AG04449 (cell line): ENCODE results near the gene TAPBP.
A peak's percentile ranks its signal among the peaks of the same experiment; 100 is the strongest.

ENCODE experiments used
- CTCF ChIA-PET: fragments of 350-600 bp; formaldehyde crosslinking; extraction: SDS; loops from one replicate; lab custom pipeline; 2021; ENCODE audit warnings: antibody characterized with exemption; lab: Yijun Ruan, JAX
- POLR2A ChIA-PET: fragments of 400-600, 350-600 bp; formaldehyde crosslinking; extraction: SDS; loops from one replicate; lab custom pipeline; 2020; ENCODE audit warnings: antibody characterized with exemption, inconsistent platforms; lab: Yijun Ruan, JAX
- DNase-seq: peaks from one replicate; pipeline ENCODE4 v3.0.0-alpha.2; 2010; ENCODE audit warnings: low read depth, low spot score
- H3K4me3 ChIP-seq: 2 replicates; pipeline ENCODE4 v1.5.1; 2011; ENCODE audit warnings: low read depth, mild to moderate bottlenecking, control low read depth, low read length
- CTCF ChIP-seq: IDR thresholded peaks from one replicate; pipeline ENCODE4 v1.5.1; 2011; ENCODE audit warnings: mild to moderate bottlenecking, moderate library complexity, low read length, control low read depth, inconsistent platforms; ENCODE audit not compliant: insufficient read depth; ENCODE audit errors: missing control alignments

Gene TAPBP

GRCh38 chr6:33333666-33334065, 19.8 kb upstream of the TAPBP start:
- CTCF ChIA-PET: interaction anchor here (1.6 kb wide), 1 partner anchor 11 kb away, joined by 5 read pairs; no protein-coding TSS in a partner anchor

DNA sequence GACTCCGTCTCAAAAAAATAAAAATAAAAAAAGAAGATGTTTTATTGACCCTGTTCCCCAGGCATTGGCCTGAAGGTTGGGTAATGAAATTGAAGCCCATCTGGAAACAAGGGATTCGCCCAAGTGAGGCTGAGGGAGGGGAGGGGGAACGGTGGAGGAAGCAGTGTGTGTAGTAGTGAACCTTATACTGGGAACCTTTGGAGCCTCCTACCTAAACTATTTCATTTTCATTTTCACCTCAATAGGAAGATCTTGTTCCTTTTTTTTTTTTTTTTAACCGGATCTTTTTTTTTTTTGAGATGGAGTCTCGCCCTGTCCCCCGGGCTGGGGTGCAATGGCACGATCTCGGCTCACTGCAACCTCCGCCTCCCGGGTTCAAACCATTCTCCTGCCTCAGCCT, 16.9 kb upstream of the TAPBP start:
- no peak overlapping the region for H3K4me3 ChIP-seq
- DNase-seq: no peak
- TF ChIP-seq CTCF: no peak
- CTCF ChIA-PET: interaction anchor here (1.2 kb wide), 1 partner anchor 13 kb away, joined by 3 read pairs; no protein-coding TSS in a partner anchor
- POLR2A ChIA-PET: no interaction called here

More at GRCh38 chr6:33333666-33334065, 19.8 kb upstream of the TAPBP start:
- H3K4me3 ChIP-seq: no peak overlapping the region
- TF ChIP-seq CTCF: no peak
- no peak for DNase-seq
- POLR2A ChIA-PET: no interaction called here

DNA sequence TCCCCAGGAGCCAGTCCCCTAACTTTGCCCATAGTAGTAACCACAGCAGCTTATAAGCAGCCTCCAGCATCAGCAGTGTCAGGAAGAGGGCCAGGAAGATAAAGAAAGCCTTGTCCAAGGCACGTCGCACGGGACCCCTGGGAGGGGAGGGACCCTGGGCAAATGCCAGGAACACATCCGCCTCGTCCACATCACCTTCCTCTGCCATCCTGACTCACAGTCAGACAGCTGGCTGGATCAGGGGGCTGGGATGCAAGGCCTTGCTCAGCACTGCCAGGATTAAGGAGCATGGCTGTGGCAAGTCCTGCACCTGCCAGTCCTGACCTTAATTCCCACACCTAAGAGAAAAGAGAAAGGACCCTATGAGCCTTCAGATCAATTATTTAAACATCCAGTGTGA, 15.2 kb upstream of the TAPBP start:
- H3K4me3 ChIP-seq: no peak overlapping the region
- DNase-seq: no peak
- TF ChIP-seq CTCF: no peak
- POLR2A ChIA-PET: no interaction called here
- CTCF ChIA-PET: no interaction called here

DNA sequence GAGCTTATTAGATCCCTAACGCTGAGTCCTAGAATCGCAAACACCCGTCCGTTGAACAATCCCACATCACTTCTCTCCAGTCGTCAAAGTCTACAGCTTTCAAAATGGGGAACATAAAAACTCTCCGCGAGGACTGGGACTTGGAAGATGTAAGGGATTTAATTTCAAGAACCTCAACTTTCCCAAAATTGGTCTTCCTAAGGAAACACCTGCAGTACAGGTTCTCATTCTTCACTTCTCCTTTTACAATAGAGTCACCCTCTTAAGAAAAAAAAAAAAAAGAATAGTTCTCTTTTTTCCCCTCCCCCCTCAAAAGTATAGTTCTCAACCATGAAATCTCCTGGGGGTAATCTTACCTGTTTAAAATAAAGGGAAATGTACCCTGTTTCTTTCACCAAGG, 10.2 kb upstream of the TAPBP start:
- peak overlapping the region; percentile 83; the same call in 1 of the 2 replicates for H3K4me3 ChIP-seq
- POLR2A ChIA-PET: no interaction called here
- CTCF ChIA-PET: no interaction called here
- TF ChIP-seq CTCF: no peak
- DNase-seq: no peak

DNA sequence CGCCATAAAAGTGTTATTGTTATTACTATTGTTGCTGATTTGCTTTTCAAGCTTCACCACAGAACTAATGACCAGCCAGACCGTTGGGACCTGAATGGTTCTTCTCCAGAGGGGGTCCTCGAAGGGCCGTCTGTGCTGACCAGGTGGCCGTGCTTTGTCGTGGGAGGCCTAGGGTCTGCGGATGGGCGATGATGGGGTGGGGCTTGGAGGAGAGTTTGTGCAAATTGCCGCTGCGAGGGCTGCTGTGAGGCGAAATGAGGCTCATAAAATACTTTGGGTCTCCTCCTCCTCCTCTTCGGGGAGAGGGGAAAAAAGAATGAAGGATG, 9.7 kb upstream of the TAPBP start:
- no peak for TF ChIP-seq CTCF
- H3K4me3 ChIP-seq: peak overlapping the region; percentile 83
- CTCF ChIA-PET: interaction anchor here (0.6 kb wide), 1 partner anchor 46 kb away, joined by 3 read pairs; no protein-coding TSS in a partner anchor
- DNase-seq: no peak
- POLR2A ChIA-PET: no interaction called here

DNA sequence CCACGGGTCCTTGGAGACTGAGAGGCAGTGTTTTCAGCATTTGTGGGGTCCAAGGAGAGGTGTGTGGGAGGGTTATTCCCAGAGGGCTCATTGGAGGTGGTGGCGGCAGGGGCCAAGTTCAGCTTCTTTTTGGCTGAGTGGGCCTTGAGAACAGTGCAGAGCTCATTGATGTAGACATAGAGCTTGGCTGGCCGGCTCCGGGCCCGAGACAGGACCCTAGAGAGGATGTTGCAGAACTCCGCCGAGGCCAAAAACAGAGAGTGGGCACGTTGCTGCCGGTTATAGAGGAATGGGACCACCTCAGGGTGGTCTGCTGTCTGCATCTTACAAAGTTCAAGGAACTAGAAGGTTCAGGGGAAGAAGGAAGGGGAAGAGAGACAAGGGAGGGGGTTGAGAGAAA, 7.3 kb upstream of the TAPBP start:
- POLR2A ChIA-PET: interaction anchor here (1.0 to 1.5 kb wide), 2 partner anchors 24 to 49 kb away, joined by 3 to 5 read pairs; partner anchors contain the start of genes RPS18 and VPS52
- CTCF ChIA-PET: interaction anchor here (1.1 kb wide), 1 partner anchor 63 kb away, joined by 4 read pairs; no protein-coding TSS in a partner anchor
- no peak for DNase-seq
- TF ChIP-seq CTCF: no peak
- peak overlapping the region; percentile 83 for H3K4me3 ChIP-seq
